CD4-positive, CD25-positive, alpha-beta regulatory T cell (primary cell): ENCODE data around the gene GLRX. TPM values are rescaled to one million over a fixed set of nuclear protein-coding genes. Genes with fewer than 3 reads are reported as not detected.
"Not testable (repeated sequence)": the region's sequence is repeated elsewhere in the genome, so short reads cannot be mapped to it uniquely, and the experiment has no call there.

Experiments
- ATAC-seq, 2 donors: fragments of 150-1000 bp; cut with Tn5 transposase; one replicate each; pipeline ENCODE4 v1.10.0; 2021; ENCODE audit warnings: low read depth in 2 of 2, moderate number of reproducible peaks in 2 of 2, moderate library complexity in 1 of 2
- DNase-seq, 3 donors: peaks; one replicate each; pipeline versions ENCODE4 v3.0.0 to v3.0.0-alpha.2; 2012 to 2022; ENCODE audit warnings: mixed read lengths in 1 of 3
- H3K27ac ChIP-seq: one replicate; pipeline ENCODE4 v1.7.0; 2013; ENCODE audit warnings: mild to moderate bottlenecking, low read length; ENCODE audit not compliant: insufficient read depth, poor library complexity, severe bottlenecking
- H3K27me3 ChIP-seq: one replicate; pipeline ENCODE4 v1.7.0; 2013; ENCODE audit warnings: low read length; ENCODE audit not compliant: control insufficient read depth, insufficient read depth
- H3K36me3 ChIP-seq: one replicate; pipeline ENCODE4 v1.7.0; 2013; ENCODE audit warnings: mild to moderate bottlenecking, low read length, moderate library complexity; ENCODE audit not compliant: control insufficient read depth, insufficient read depth
- H3K4me1 ChIP-seq: 2 replicates; pipeline ENCODE4 v1.7.0; 2013; ENCODE audit warnings: mild to moderate bottlenecking, low read length; ENCODE audit not compliant: insufficient read depth, control insufficient read depth, poor library complexity, severe bottlenecking
- H3K4me3 ChIP-seq: one replicate; pipeline ENCODE4 v1.7.0; 2013; ENCODE audit warnings: low read depth, mild to moderate bottlenecking, low read length, moderate library complexity
- H3K9me3 ChIP-seq, 2 experiments: 1 replicate in 1 of 2; 2 replicates in 1 of 2; pipeline ENCODE4 v1.7.0; 2013; ENCODE audit warnings: low read length in 2 of 2, mild to moderate bottlenecking in 1 of 2, moderate library complexity in 1 of 2; ENCODE audit not compliant: control insufficient read depth in 2 of 2
- H3K27ac Mint-ChIP-seq, 3 donors: one replicate each; pipeline ENCODE4 v1.8.0; 2020 to 2022; ENCODE audit warnings: mild to moderate bottlenecking in 3 of 3, mixed read lengths in 3 of 3, moderate library complexity in 2 of 3
- H3K27me3 Mint-ChIP-seq: one replicate; pipeline ENCODE4 v1.8.0; 2022; ENCODE audit warnings: mild to moderate bottlenecking, mixed read lengths
- H3K36me3 Mint-ChIP-seq: one replicate; pipeline ENCODE4 v1.8.0; 2020; ENCODE audit warnings: mixed read lengths
- H3K4me1 Mint-ChIP-seq, 4 donors: one replicate each; pipeline ENCODE4 v1.8.0; 2020 to 2022; ENCODE audit warnings: mixed read lengths in 4 of 4, mild to moderate bottlenecking in 1 of 4
- H3K4me3 Mint-ChIP-seq, 4 donors: one replicate each; pipeline ENCODE4 v1.8.0; 2020 to 2022; ENCODE audit warnings: mild to moderate bottlenecking in 4 of 4, mixed read lengths in 4 of 4, moderate library complexity in 3 of 4
- H3K9me3 Mint-ChIP-seq, 7 donors: one replicate each; pipeline ENCODE4 v1.8.0; 2020 to 2022; ENCODE audit warnings: mixed read lengths in 7 of 7, mild to moderate bottlenecking in 3 of 7, moderate library complexity in 2 of 7
- polyA plus RNA-seq, 4 donors: library from polyadenylated mRNA; unstranded; fragments of 300-500 nt; fragmentation: Illumina TruSeq; gene quantifications; one replicate each; pipeline ENCODE4 v1.2.3, GENCODE V29; 2021
- total RNA-seq: library from RNA; stranded (reverse); gene quantifications from one replicate; pipeline ENCODE4 v1.2.3, GENCODE V29; 2022

The GLRX gene
- 82.9 TPM for total RNA-seq
- polyA plus RNA-seq, result 100 to 1,000 TPM; 319 to 399 (median 348) TPM

GRCh38 chr5:95822542-95823181 is at the start of gene GLRX:
GLRX (minus strand) TSS chr5:95822726; CDS start chr5:95822662, 64 bp downstream.
- Mint-ChIP-seq H3K27me3 (no peaks in the 10 kb centered on the region), H3K4me3 (peak within 1 kb of the TSS; percentile 98 to 99 (median 99)), H3K9me3 (no peaks in the 10 kb centered on the region), H3K36me3 (peaks cover 10% of the 10 kb centered on the region), H3K4me1 (peaks cover 11 to 70% (median 41%) of the 10 kb centered on the region in 4 donors), H3K27ac (peak within 1 kb of the TSS; percentile 95 to 98 (median 98))
- Histone ChIP-seq H3K27ac (peak within 1 kb of the TSS; percentile 91), H3K9me3 (no peaks in the 10 kb centered on the region), H3K4me3 (peak within 1 kb of the TSS; percentile 100), H3K4me1 (peaks cover 73% of the 10 kb centered on the region), H3K27me3 (no peaks in the 10 kb centered on the region), H3K36me3 (no peaks in the 10 kb centered on the region)
- ATAC-seq (peak; percentile 33 to 37), DNase-seq (peak; percentile 51 to 83 (median 63))

- H3K4me1 ChIP-seq, result peaks cover 29% of the 10 kb centered on the region
- Mint-ChIP-seq H3K27ac (peak overlapping the region in 2 of 3 donors; percentile 17 to 79), H3K9me3 (peaks cover 0 to 3% (median 0%) of the 10 kb centered on the region in 7 donors), H3K27me3 (peaks cover 5% of the 10 kb centered on the region), H3K36me3 (no peaks in the 10 kb centered on the region), H3K4me3 (peak overlapping the region in 1 of 4 donors; percentile 50), H3K4me1 (peaks cover 25 to 36% (median 26%) of the 10 kb centered on the region in 4 donors)
- H3K4me3 ChIP-seq, result no peak overlapping the region
- no peak for DNase-seq
- H3K9me3 ChIP-seq, result no peaks in the 10 kb centered on the region
- no peaks in the 10 kb centered on the region for H3K27me3 ChIP-seq
- no peak overlapping the region for H3K27ac ChIP-seq
- ATAC-seq, result no peak
- no peaks in the 10 kb centered on the region for H3K36me3 ChIP-seq
These were observed 48.8 kb upstream of the GLRX start for GRCh38 chr5:95871146-95871806.

- ATAC-seq, result peak in 1 of 2 donors; percentile 11
- H3K27ac Mint-ChIP-seq, result peak overlapping the region; percentile 36 to 79 (median 56)
These were observed 47.7 kb upstream of the GLRX start for GRCh38 chr5:95870105-95870672.

GRCh38 chr5:95869173-95869855 is 46.8 kb upstream of the GLRX start:
- ATAC-seq (peak; percentile 89 to 91), DNase-seq (peak; percentile 19 to 82 (median 61))
- Mint-ChIP-seq H3K27ac (peak overlapping the region; percentile 5 to 79 (median 32)), H3K4me1 (peaks cover 25 to 36% (median 26%) of the 10 kb centered on the region in 4 donors), H3K4me3 (peak overlapping the region; percentile 24 to 59 (median 47))
- H3K4me3 ChIP-seq, result peak overlapping the region; percentile 56
- H3K27ac ChIP-seq, result peak overlapping the region; percentile 64
- H3K36me3 ChIP-seq, H3K9me3 ChIP-seq, H3K27me3 ChIP-seq, H3K9me3 Mint-ChIP-seq, H3K27me3 Mint-ChIP-seq, H3K36me3 Mint-ChIP-seq: not testable (repeated sequence)
- H3K4me1 ChIP-seq, result peaks cover 29% of the 10 kb centered on the region

More at GRCh38 chr5:95870105-95870672, 47.7 kb upstream of the GLRX start:
- H3K9me3 Mint-ChIP-seq, result peaks cover 0 to 3% (median 0%) of the 10 kb centered on the region in 7 donors
- peaks cover under 1% of the 10 kb centered on the region for H3K27me3 Mint-ChIP-seq
- DNase-seq, result peak in 1 of 3 donors; percentile 40
- H3K36me3 ChIP-seq, result no peaks in the 10 kb centered on the region
- H3K9me3 ChIP-seq, result no peaks in the 10 kb centered on the region
- peak overlapping the region in 2 of 4 donors; percentile 28 to 50 for H3K4me3 Mint-ChIP-seq
- H3K27me3 ChIP-seq, result no peaks in the 10 kb centered on the region
- H3K4me3 ChIP-seq, result peak overlapping the region; percentile 20
- H3K27ac ChIP-seq, result no peak overlapping the region
- H3K36me3 Mint-ChIP-seq, result no peaks in the 10 kb centered on the region
- H3K4me1 Mint-ChIP-seq, result peaks cover 25 to 36% (median 26%) of the 10 kb centered on the region in 4 donors
- H3K4me1 ChIP-seq, result peaks cover 29% of the 10 kb centered on the region

- H3K4me3 Mint-ChIP-seq, result no peak overlapping the region
These were observed 45.6 kb upstream of the GLRX start for GRCh38 chr5:95868136-95868535.

GRCh38 chr5:95866435-95867040 is 44.0 kb upstream of the GLRX start:
- H3K27me3 Mint-ChIP-seq, result peaks cover 9% of the 10 kb centered on the region
- H3K9me3 Mint-ChIP-seq, result peaks cover 0 to 3% (median 0%) of the 10 kb centered on the region in 7 donors
- H3K4me1 Mint-ChIP-seq, result peaks cover 23 to 35% (median 32%) of the 10 kb centered on the region in 4 donors
- no peak overlapping the region for H3K27ac Mint-ChIP-seq
- DNase-seq (no peak), ATAC-seq (no peak)
- Histone ChIP-seq H3K9me3 (no peaks in the 10 kb centered on the region), H3K27ac (no peak overlapping the region), H3K36me3 (no peaks in the 10 kb centered on the region), H3K4me3 (no peak overlapping the region), H3K4me1 (peaks cover 29% of the 10 kb centered on the region), H3K27me3 (no peaks in the 10 kb centered on the region)
- H3K36me3 Mint-ChIP-seq, result no peaks in the 10 kb centered on the region
- no peak overlapping the region for H3K4me3 Mint-ChIP-seq

More at GRCh38 chr5:95868136-95868535, 45.6 kb upstream of the GLRX start:
- Mint-ChIP-seq H3K27me3 (peaks cover 4% of the 10 kb centered on the region), H3K9me3 (peaks cover 0 to 3% (median 0%) of the 10 kb centered on the region in 7 donors), H3K4me1 (peaks cover 25 to 36% (median 26%) of the 10 kb centered on the region in 4 donors), H3K36me3 (no peaks in the 10 kb centered on the region), H3K27ac (no peak overlapping the region)
- ATAC-seq (no peak), DNase-seq (no peak)
- H3K4me1 ChIP-seq, result peaks cover 29% of the 10 kb centered on the region
- no peak overlapping the region for H3K27ac ChIP-seq
- no peak overlapping the region for H3K4me3 ChIP-seq
- no peaks in the 10 kb centered on the region for H3K36me3 ChIP-seq
- H3K27me3 ChIP-seq, result no peaks in the 10 kb centered on the region
- H3K9me3 ChIP-seq, result no peaks in the 10 kb centered on the region

- Histone ChIP-seq H3K4me3 (no peak overlapping the region), H3K9me3 (no peaks in the 10 kb centered on the region), H3K27ac (no peak overlapping the region), H3K36me3 (no peaks in the 10 kb centered on the region), H3K4me1 (peaks cover 18% of the 10 kb centered on the region), H3K27me3 (peaks cover 3% of the 10 kb centered on the region)
- H3K27ac Mint-ChIP-seq, result no peak overlapping the region
- H3K4me1 Mint-ChIP-seq, result peaks cover 9 to 30% (median 21%) of the 10 kb centered on the region in 4 donors
- H3K9me3 Mint-ChIP-seq, result peaks cover 0 to 3% (median 0%) of the 10 kb centered on the region in 7 donors
- no peak overlapping the region for H3K4me3 Mint-ChIP-seq
- H3K27me3 Mint-ChIP-seq, result peaks cover 9% of the 10 kb centered on the region
- ATAC-seq, result no peak
- H3K36me3 Mint-ChIP-seq, result no peaks in the 10 kb centered on the region
- DNase-seq, result no peak
These were observed 42.5 kb upstream of the GLRX start for GRCh38 chr5:95864944-95865504.
